H1 (cell line): ENCODE results near the gene RNFT2. TPM values are rescaled to one million over a fixed set of nuclear protein-coding genes. Genes with fewer than 3 reads are reported as not detected.

Source experiments
- CTCF ChIA-PET: fragments of 300-600 bp; sonication (Branson Sonifier 250); formaldehyde crosslinking; loops from one replicate; lab custom pipeline; 2021; ENCODE audit not compliant: partially characterized antibody; lab: Charles Lee
- POLR2A ChIA-PET: fragments of 300-600 bp; sonication (Branson Sonifier 250); formaldehyde crosslinking; loops from one replicate; lab custom pipeline; 2021; ENCODE audit warnings: inconsistent platforms; ENCODE audit not compliant: partially characterized antibody; lab: Charles Lee
- DNase-seq, 2 experiments: peaks; one replicate each; pipeline versions ENCODE4 v3.0.0 to v3.0.0-alpha.2; 2010 to 2022; ENCODE audit warnings: low spot score in 2 of 2, low read depth in 1 of 2, mixed read lengths in 1 of 2
- FAIRE-seq: peaks from 2 replicates; lab custom pipeline; 2011; peaks lifted over from hg19 to GRCh38; lab: Jason Lieb, UNC
- H2AFZ ChIP-seq: 2 replicates; pipeline ENCODE4 v1.8.1; 2012; ENCODE audit warnings: low read length, inconsistent platforms
- H2AK5ac ChIP-seq: 2 replicates; pipeline ENCODE4 v1.6.1; 2013; ENCODE audit warnings: low read depth, low read length
- H2BK120ac ChIP-seq: replicated peaks from 2 replicates; pipeline ENCODE3; 2013; ENCODE audit warnings: low read depth, low read length, inconsistent platforms
- H2BK12ac ChIP-seq: 2 replicates; pipeline ENCODE4 v1.6.1; 2013; ENCODE audit warnings: low read depth, low read length
- H2BK15ac ChIP-seq: 2 replicates; pipeline ENCODE4 v1.6.1; 2013; ENCODE audit warnings: low read length
- H2BK20ac ChIP-seq: 2 replicates; pipeline ENCODE4 v1.6.1; 2013; ENCODE audit warnings: low read length
- H2BK5ac ChIP-seq: 2 replicates; pipeline ENCODE4 v1.6.1; 2013; ENCODE audit warnings: low read depth, low read length
- H3K14ac ChIP-seq: 2 replicates; pipeline ENCODE4 v1.6.1; 2013; ENCODE audit warnings: inconsistent platforms; ENCODE audit not compliant: insufficient read length
- H3K18ac ChIP-seq: 2 replicates; pipeline ENCODE4 v1.6.1; 2013; ENCODE audit warnings: low read length; ENCODE audit errors: extremely low read depth
- H3K23ac ChIP-seq: 2 replicates; pipeline ENCODE4 v1.6.1; 2013; ENCODE audit warnings: inconsistent platforms; ENCODE audit not compliant: insufficient read length
- H3K23me2 ChIP-seq: 2 replicates; pipeline ENCODE4 v1.6.1; 2013; ENCODE audit warnings: low read depth, low read length
- H3K27ac ChIP-seq: 2 replicates; pipeline ENCODE4 v1.6.1; 2011; ENCODE audit warnings: low read depth, low read length, inconsistent platforms
- H3K27me3 ChIP-seq, 4 experiments: replicated peaks in 1 of 4; 1 replicate in 1 of 4; 2 replicates in 3 of 4; pipeline versions ENCODE4 v1.6.1 to v1.8.1; 2011 to 2013; ENCODE audit warnings: low read length in 3 of 4, mild to moderate bottlenecking in 3 of 4, inconsistent platforms in 2 of 4, mixed read lengths in 2 of 4, moderate library complexity in 1 of 4; ENCODE audit not compliant: control insufficient read depth in 3 of 4, insufficient read depth in 3 of 4; ENCODE audit errors: extremely low read depth in 1 of 4
- H3K36me3 ChIP-seq, 4 experiments: 2 replicates each; pipeline versions ENCODE4 v1.6.1 to v1.8.1; 2011 to 2013; ENCODE audit warnings: mild to moderate bottlenecking in 4 of 4, low read length in 3 of 4, moderate library complexity in 2 of 4, control low read depth in 1 of 4, inconsistent platforms in 1 of 4; ENCODE audit not compliant: insufficient read depth in 4 of 4, control insufficient read depth in 2 of 4
- H3K4ac ChIP-seq: replicated peaks from 2 replicates; pipeline ENCODE3; 2013; ENCODE audit warnings: low read length, low read depth, mixed read lengths, inconsistent platforms; ENCODE audit not compliant: insufficient read length
- H3K4me1 ChIP-seq, 4 experiments: replicated peaks in 1 of 4; 1 replicate in 1 of 4; 2 replicates in 3 of 4; pipeline versions ENCODE4 v1.6.1 to v1.8.1; 2011 to 2013; ENCODE audit warnings: low read length in 3 of 4, inconsistent platforms in 2 of 4, mixed read lengths in 1 of 4; ENCODE audit not compliant: insufficient read depth in 4 of 4, control insufficient read depth in 3 of 4
- H3K4me2 ChIP-seq, 2 experiments: 2 replicates each; pipeline versions ENCODE4 v1.6.1 to v1.8.1; 2011 to 2013; ENCODE audit warnings: low read depth in 2 of 2, low read length in 2 of 2, control low read depth in 1 of 2, inconsistent platforms in 1 of 2, mild to moderate bottlenecking in 1 of 2; ENCODE audit not compliant: insufficient read depth in 1 of 2
- H3K4me3 ChIP-seq, 4 experiments: fragments of 200-600, 300-600 bp in 1 of 4; sonication (generic), shearing (Covaris generic), sonication (Bioruptor Twin) in 1 of 4; 2 replicates each; pipeline versions ENCODE4 v1.5.1 to v1.8.1; 2011 to 2016; ENCODE audit warnings: low read length in 4 of 4, low read depth in 3 of 4, control low read depth in 2 of 4, inconsistent platforms in 2 of 4, mild to moderate bottlenecking in 2 of 4, mixed read lengths in 1 of 4, moderate library complexity in 1 of 4; ENCODE audit not compliant: insufficient read depth in 2 of 4; ENCODE audit errors: extremely low read depth in 1 of 4
- H3K56ac ChIP-seq: replicated peaks from 2 replicates; pipeline ENCODE3; 2013; ENCODE audit warnings: low read depth, mild to moderate bottlenecking, mixed read lengths, low read length, inconsistent platforms; ENCODE audit not compliant: insufficient read length
- H3K79me1 ChIP-seq: 2 replicates; pipeline ENCODE4 v1.6.1; 2013; ENCODE audit warnings: low read depth, low read length, control low read depth
- H3K79me2 ChIP-seq, 2 experiments: 2 replicates each; pipeline versions ENCODE4 v1.6.1 to v1.8.1; 2012 to 2013; ENCODE audit warnings: low read length in 2 of 2, mild to moderate bottlenecking in 2 of 2, inconsistent platforms in 1 of 2; ENCODE audit not compliant: insufficient read depth in 2 of 2, control insufficient read depth in 1 of 2
- H3K9ac ChIP-seq, 4 experiments: replicated peaks in 1 of 4; 1 replicate in 1 of 4; 2 replicates in 3 of 4; pipeline versions ENCODE4 v1.6.1 to v1.8.1; 2011 to 2013; ENCODE audit warnings: low read depth in 3 of 4, low read length in 3 of 4, control low read depth in 2 of 4, mild to moderate bottlenecking in 2 of 4, moderate library complexity in 2 of 4, inconsistent platforms in 1 of 4; ENCODE audit errors: extremely low read depth in 1 of 4
- H3K9me3 ChIP-seq, 2 experiments: 2 replicates each; pipeline versions ENCODE4 v1.6.1 to v1.8.1; 2012 to 2013; ENCODE audit warnings: mild to moderate bottlenecking in 2 of 2, moderate library complexity in 2 of 2, control low read depth in 1 of 2, inconsistent platforms in 1 of 2, low read depth in 1 of 2, low read length in 1 of 2, mixed read lengths in 1 of 2; ENCODE audit not compliant: insufficient read depth in 2 of 2
- H4K20me1 ChIP-seq, 2 experiments: replicated peaks in 1 of 2; 2 replicates each; pipeline versions ENCODE3 to v1.8.1; 2011 to 2013; ENCODE audit warnings: inconsistent platforms in 2 of 2, low read length in 2 of 2, mild to moderate bottlenecking in 1 of 2; ENCODE audit not compliant: insufficient read depth in 2 of 2, control insufficient read depth in 1 of 2
- H4K5ac ChIP-seq: 2 replicates; pipeline ENCODE4 v1.6.1; 2013; ENCODE audit warnings: low read length, low read depth, mixed read lengths, inconsistent platforms; ENCODE audit not compliant: insufficient read length
- H4K8ac ChIP-seq: 2 replicates; pipeline ENCODE4 v1.8.0; 2013; ENCODE audit warnings: mild to moderate bottlenecking, moderate library complexity, low read length, inconsistent platforms; ENCODE audit not compliant: insufficient read depth; ENCODE audit errors: extremely low read depth
- H4K91ac ChIP-seq: replicated peaks from 2 replicates; pipeline ENCODE3; 2013; ENCODE audit warnings: low read length, mixed read lengths, inconsistent platforms; ENCODE audit not compliant: insufficient read length
- BRCA1 ChIP-seq: IDR thresholded peaks from 2 replicates; pipeline ENCODE4 v1.6.1; 2012; ENCODE audit warnings: low read depth, low read length, improper control_type of control experiment
- CBX5 ChIP-seq: fragments of 300-800, 300-1000 bp; sonication (generic); IDR thresholded peaks from 2 replicates; pipeline ENCODE4 v1.7.1; 2016; ENCODE audit warnings: antibody characterized with exemption, low read length, low read depth
- CREB1 ChIP-seq: IDR thresholded peaks from 2 replicates; pipeline ENCODE4 v1.6.1; 2012; ENCODE audit warnings: inconsistent platforms
- GTF2F1 ChIP-seq: IDR thresholded peaks from 2 replicates; pipeline ENCODE4 v1.6.1; 2012; ENCODE audit warnings: low read depth, low read length, improper control_type of control experiment, borderline replicate concordance
- HDAC2 ChIP-seq, 2 experiments: fragments of 300-600 bp in 1 of 2; sonication (generic) in 1 of 2; IDR thresholded peaks; 2 replicates each; pipeline ENCODE4 v1.6.1; 2011 to 2012; ENCODE audit warnings: low read depth in 2 of 2, low read length in 2 of 2, mild to moderate bottlenecking in 2 of 2, moderate library complexity in 2 of 2, borderline replicate concordance in 1 of 2, inconsistent platforms in 1 of 2
- KDM5A ChIP-seq: fragments of 200-600 bp; IDR thresholded peaks from 2 replicates; pipeline ENCODE4 v1.7.1; 2012; ENCODE audit warnings: mild to moderate bottlenecking, low read length, inconsistent platforms, mixed read lengths
- POU5F1 ChIP-seq: IDR thresholded peaks from 2 replicates; pipeline ENCODE4 v1.6.1; 2011; ENCODE audit warnings: low read depth, mild to moderate bottlenecking, low read length, moderate library complexity
- RXRA ChIP-seq: IDR thresholded peaks from 2 replicates; pipeline ENCODE4 v1.6.1; 2011; ENCODE audit warnings: low read depth, mild to moderate bottlenecking, low read length, moderate library complexity; ENCODE audit not compliant: insufficient read depth
- TAF1 ChIP-seq: IDR thresholded peaks from 2 replicates; pipeline ENCODE4 v1.6.1; 2011; ENCODE audit warnings: mild to moderate bottlenecking, low read depth, low read length
- YY1 ChIP-seq: IDR thresholded peaks from 2 replicates; pipeline ENCODE4 v1.6.1; 2011; ENCODE audit warnings: low read depth, mild to moderate bottlenecking, low read length
- WGBS, 2 experiments: shearing (Covaris generic) in 1 of 2; methylation state at CpG; one replicate each; pipeline versions ENCODE4 v1.1.6 to v1.1.7; 2013 to 2015; ENCODE audit warnings: low lambda C conversion rate in 2 of 2, mixed read lengths in 2 of 2, inconsistent platforms in 1 of 2, low coverage in 1 of 2, missing lambda C conversion rate in 1 of 2; ENCODE audit not compliant: insufficient replicate concordance in 2 of 2, insufficient coverage in 1 of 2, insufficient read length in 1 of 2; ENCODE audit errors: extremely low coverage in 1 of 2, missing lambda C conversion rate in 1 of 2; 5-methylcytosine and 5-hydroxymethylcytosine counted together
- polyA plus RNA-seq, 7 experiments: library from polyadenylated mRNA; depleted of rRNA in 3 of 7; stranded (reverse) in 5 of 7; unstranded in 2 of 7; fragments of >200 nt in 5 of 7; fragments of 200-250 nt in 2 of 7; gene quantifications; 1 replicate in 5 of 7; 2 replicates in 1 of 7; 4 replicates in 1 of 7; pipeline versions ENCODE4 v1.2.1 to v1.2.3, GENCODE V29; 2011 to 2013; ENCODE audit warnings: missing spikeins in 2 of 7, mixed read lengths in 2 of 7
- total RNA-seq: library from RNA; stranded (reverse); fragmentation: NEBNext Ultra II Directional; extraction: Animal tissue kit (Norgen Biotek cat#: 25700); gene quantifications from 2 replicates; pipeline ENCODE4 v1.2.1, GENCODE V29; 2021
- TF ChIP-seq, protein P1 (sequence below): IDR thresholded peaks from 2 replicates; pipeline ENCODE4 v1.6.1; 2012; ENCODE audit warnings: low read length, inconsistent platforms
- TF ChIP-seq, protein P2 (sequence below): IDR thresholded peaks from 2 replicates; pipeline ENCODE4 v1.6.1; 2011; ENCODE audit warnings: low read length, improper control_type of control experiment

The RNFT2 gene
- total and polyA plus RNA-seq, 2 of the 8 experiments (the other 6 are each of a cell fraction or from before 2014, with no cell fraction given), result 14.2 to 33.1 TPM

DNA sequence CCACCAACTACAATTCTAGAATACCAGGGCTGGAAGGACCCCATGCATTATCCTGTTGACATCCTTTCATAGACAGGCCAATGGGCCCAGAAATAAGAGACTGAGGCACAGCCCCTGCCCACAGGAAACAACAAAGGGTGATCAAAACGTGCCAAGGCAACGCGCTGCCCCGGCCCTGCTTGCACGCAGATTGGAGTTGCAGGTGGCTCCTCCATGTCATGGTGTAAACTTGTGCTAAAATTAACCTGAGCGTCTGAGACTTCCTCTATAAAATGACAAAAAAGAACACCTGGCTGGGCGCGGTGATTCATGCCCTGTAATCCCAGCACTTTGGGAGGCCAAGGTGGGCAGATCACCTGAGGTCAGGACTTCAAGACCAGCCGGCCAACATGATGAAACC lies 30.4 kb upstream of the RNFT2 start:
- H3K79me2 ChIP-seq, result no peaks in the 10 kb centered on the region
- CTCF ChIA-PET, result interaction anchor here (1.1 to 1.8 kb wide), 2 partner anchors 10 to 785 kb away, joined by 4 read pairs; no protein-coding TSS in a partner anchor
- TF ChIP-seq, protein P1, sequence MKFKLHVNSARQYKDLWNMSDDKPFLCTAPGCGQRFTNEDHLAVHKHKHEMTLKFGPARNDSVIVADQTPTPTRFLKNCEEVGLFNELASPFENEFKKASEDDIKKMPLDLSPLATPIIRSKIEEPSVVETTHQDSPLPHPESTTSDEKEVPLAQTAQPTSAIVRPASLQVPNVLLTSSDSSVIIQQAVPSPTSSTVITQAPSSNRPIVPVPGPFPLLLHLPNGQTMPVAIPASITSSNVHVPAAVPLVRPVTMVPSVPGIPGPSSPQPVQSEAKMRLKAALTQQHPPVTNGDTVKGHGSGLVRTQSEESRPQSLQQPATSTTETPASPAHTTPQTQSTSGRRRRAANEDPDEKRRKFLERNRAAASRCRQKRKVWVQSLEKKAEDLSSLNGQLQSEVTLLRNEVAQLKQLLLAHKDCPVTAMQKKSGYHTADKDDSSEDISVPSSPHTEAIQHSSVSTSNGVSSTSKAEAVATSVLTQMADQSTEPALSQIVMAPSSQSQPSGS, result no peak
- TF ChIP-seq CREB1 (no peak), BRCA1 (no peak), HDAC2 (IDR thresholded peaks at IDR 0.05; ENCODE audit: borderline replicate concordance in 1 of 2, low read depth in 2 of 2, low read length in 2 of 2) (no peak), RXRA (no peak), GTF2F1 (no peak), CBX5 (no peak), POU5F1 (no peak), YY1 (no peak), TAF1 (no peak), KDM5A (no peak)
- TF ChIP-seq, protein P2, sequence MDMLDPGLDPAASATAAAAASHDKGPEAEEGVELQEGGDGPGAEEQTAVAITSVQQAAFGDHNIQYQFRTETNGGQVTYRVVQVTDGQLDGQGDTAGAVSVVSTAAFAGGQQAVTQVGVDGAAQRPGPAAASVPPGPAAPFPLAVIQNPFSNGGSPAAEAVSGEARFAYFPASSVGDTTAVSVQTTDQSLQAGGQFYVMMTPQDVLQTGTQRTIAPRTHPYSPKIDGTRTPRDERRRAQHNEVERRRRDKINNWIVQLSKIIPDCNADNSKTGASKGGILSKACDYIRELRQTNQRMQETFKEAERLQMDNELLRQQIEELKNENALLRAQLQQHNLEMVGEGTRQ, result no peak

More for the DNA sequence above, 30.4 kb upstream of the RNFT2 start:
- Histone ChIP-seq H2BK20ac (no peak overlapping the region), H4K5ac (no peak overlapping the region), H3K79me1 (no peaks in the 10 kb centered on the region), H2AFZ (no peak overlapping the region), H3K14ac (no peak overlapping the region), H3K23me2 (no peaks in the 10 kb centered on the region), H4K8ac (no peak overlapping the region), H4K20me1 (peaks cover 0 to 2% of the 10 kb centered on the region in 2 experiments), H3K9ac (no peak overlapping the region), H3K4ac (no peak overlapping the region), H3K4me2 (no peak overlapping the region), H3K9me3 (no peaks in the 10 kb centered on the region), H2BK12ac (no peak overlapping the region), H4K91ac (no peak overlapping the region), H2BK15ac (no peak overlapping the region), H3K27me3 (no peaks in the 10 kb centered on the region; a peak in 1 of 7 replicates), H3K18ac (no peak overlapping the region), H3K36me3 (no peaks in the 10 kb centered on the region), H3K23ac (no peak overlapping the region), H2BK120ac (no peak overlapping the region), H3K27ac (no peak overlapping the region), H3K4me3 (no peak overlapping the region), H2BK5ac (no peak overlapping the region), H3K4me1 (peaks cover 0 to 4% (median 2%) of the 10 kb centered on the region in 4 experiments; a peak in 1 of 7 replicates), H3K56ac (no peak overlapping the region), H2AK5ac (no peak overlapping the region)
- 93% methylated on average over 9 of the region's 9 CpGs; no CpG with 5 or more reads in 1 of the 2 experiments for WGBS, 2 experiments
- POLR2A ChIA-PET, result no interaction called here
- no peak for FAIRE-seq
- no peak for DNase-seq
